Thyroid gland (tissue), 4 donors: ENCODE data around the gene NUDT7.

Experiments used
- POLR2A ChIP-seq, 2 donors: fragments of 450-650 bp; IDR thresholded peaks; one replicate each; pipeline ENCODE4 v1.6.1; 2017; ENCODE audit warnings: antibody characterized with exemption in 2 of 2, mild to moderate bottlenecking in 2 of 2, moderate library complexity in 1 of 2
- TF ChIP-seq, protein P1 (sequence below), 6 experiments: fragments of 200-600 bp in 3 of 6; fragments of 450-650 bp in 3 of 6; sonication (generic) in 3 of 6; IDR thresholded peaks; one replicate each; pipeline ENCODE4 v1.5.1; 2016 to 2019; ENCODE audit warnings: antibody characterized with exemption in 6 of 6, mild to moderate bottlenecking in 2 of 6, inconsistent platforms in 1 of 6, moderate library complexity in 1 of 6

GRCh38 chr16:77790009-77790372, 67.7 kb downstream of the NUDT7 start:
- TF ChIP-seq, protein P1, sequence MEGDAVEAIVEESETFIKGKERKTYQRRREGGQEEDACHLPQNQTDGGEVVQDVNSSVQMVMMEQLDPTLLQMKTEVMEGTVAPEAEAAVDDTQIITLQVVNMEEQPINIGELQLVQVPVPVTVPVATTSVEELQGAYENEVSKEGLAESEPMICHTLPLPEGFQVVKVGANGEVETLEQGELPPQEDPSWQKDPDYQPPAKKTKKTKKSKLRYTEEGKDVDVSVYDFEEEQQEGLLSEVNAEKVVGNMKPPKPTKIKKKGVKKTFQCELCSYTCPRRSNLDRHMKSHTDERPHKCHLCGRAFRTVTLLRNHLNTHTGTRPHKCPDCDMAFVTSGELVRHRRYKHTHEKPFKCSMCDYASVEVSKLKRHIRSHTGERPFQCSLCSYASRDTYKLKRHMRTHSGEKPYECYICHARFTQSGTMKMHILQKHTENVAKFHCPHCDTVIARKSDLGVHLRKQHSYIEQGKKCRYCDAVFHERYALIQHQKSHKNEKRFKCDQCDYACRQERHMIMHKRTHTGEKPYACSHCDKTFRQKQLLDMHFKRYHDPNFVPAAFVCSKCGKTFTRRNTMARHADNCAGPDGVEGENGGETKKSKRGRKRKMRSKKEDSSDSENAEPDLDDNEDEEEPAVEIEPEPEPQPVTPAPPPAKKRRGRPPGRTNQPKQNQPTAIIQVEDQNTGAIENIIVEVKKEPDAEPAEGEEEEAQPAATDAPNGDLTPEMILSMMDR (IDR thresholded peaks at IDR 0.05) = no peak
- TF ChIP-seq POLR2A (IDR thresholded peaks at IDR 0.05) = no peak
